ENCODE measurements around the gene BCAS3. TPM values are rescaled to one million over a fixed set of nuclear protein-coding genes. Genes with fewer than 3 reads are reported as not detected.

Gene BCAS3
- total and polyA plus RNA-seq, 2 donors (not counting 1 experiment from before 2014, with no cell fraction given) = 13.9 to 73.4 TPM

- no peak for ATAC-seq (ENCODE audit: low read depth)
- no peak for TF ChIP-seq EZH2 (IDR thresholded peaks at IDR 0.05; ENCODE audit: borderline replicate concordance, insufficient read depth, low read depth, low read length, poor library complexity, severe bottlenecking)
- TF ChIP-seq, protein P1, sequence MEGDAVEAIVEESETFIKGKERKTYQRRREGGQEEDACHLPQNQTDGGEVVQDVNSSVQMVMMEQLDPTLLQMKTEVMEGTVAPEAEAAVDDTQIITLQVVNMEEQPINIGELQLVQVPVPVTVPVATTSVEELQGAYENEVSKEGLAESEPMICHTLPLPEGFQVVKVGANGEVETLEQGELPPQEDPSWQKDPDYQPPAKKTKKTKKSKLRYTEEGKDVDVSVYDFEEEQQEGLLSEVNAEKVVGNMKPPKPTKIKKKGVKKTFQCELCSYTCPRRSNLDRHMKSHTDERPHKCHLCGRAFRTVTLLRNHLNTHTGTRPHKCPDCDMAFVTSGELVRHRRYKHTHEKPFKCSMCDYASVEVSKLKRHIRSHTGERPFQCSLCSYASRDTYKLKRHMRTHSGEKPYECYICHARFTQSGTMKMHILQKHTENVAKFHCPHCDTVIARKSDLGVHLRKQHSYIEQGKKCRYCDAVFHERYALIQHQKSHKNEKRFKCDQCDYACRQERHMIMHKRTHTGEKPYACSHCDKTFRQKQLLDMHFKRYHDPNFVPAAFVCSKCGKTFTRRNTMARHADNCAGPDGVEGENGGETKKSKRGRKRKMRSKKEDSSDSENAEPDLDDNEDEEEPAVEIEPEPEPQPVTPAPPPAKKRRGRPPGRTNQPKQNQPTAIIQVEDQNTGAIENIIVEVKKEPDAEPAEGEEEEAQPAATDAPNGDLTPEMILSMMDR (IDR thresholded peaks at IDR 0.05) = no peak
- H4K20me1 ChIP-seq (ENCODE audit: control insufficient read depth, insufficient read depth, low read length, poor library complexity, severe bottlenecking) = no peaks in the 10 kb centered on the region
- H3K79me2 ChIP-seq (ENCODE audit: control insufficient read depth, insufficient read depth, low read length) = no peaks in the 10 kb centered on the region
- Mint-ChIP-seq H3K27me3 (no peaks in the 10 kb centered on the region), H3K4me1 (peaks cover 20% of the 10 kb centered on the region), H3K4me3 (no peak overlapping the region), H3K27ac (no peak overlapping the region), H3K9me3 (ENCODE audit: insufficient read depth) (no peaks in the 10 kb centered on the region)
- ChIA-PET POLR2A (no interaction called here), CTCF (interaction anchor here (0.7 kb wide), 1 partner anchor 12 kb away, joined by 3 read pairs; no protein-coding TSS in a partner anchor)
- 100% methylated on average over 2 of the region's 7 CpGs for WGBS (ENCODE audit: insufficient coverage)
- H3K27ac ChIP-seq (ENCODE audit: low read length in 2 of 2) = no peak overlapping the region
- no peak overlapping the region for H3K4me3 ChIP-seq (ENCODE audit: control extremely low read depth in 1 of 5, extremely low read depth in 1 of 5, insufficient read depth in 1 of 5, low read depth in 2 of 5, low read length in 4 of 5)
- no peaks in the 10 kb centered on the region for H3K27me3 ChIP-seq (replicated peaks in 1 of 4; ENCODE audit: control extremely low read depth in 1 of 4, control insufficient read depth in 3 of 4, insufficient read depth in 4 of 4, low read length in 3 of 4)
- H2AFZ ChIP-seq (ENCODE audit: insufficient read depth, low read depth, low read length, poor library complexity, severe bottlenecking) = no peak overlapping the region
- H3K4me2 ChIP-seq (replicated peaks; ENCODE audit: low read depth, low read length, poor library complexity, severe bottlenecking) = no peak overlapping the region
- H3K9ac ChIP-seq (ENCODE audit: low read length) = no peak overlapping the region
- intact Hi-C loops (cut with micrococcal nuclease) = no loop called here
- H3K36me3 ChIP-seq (replicated peaks in 1 of 2; ENCODE audit: control extremely low read depth in 1 of 2, control insufficient read depth in 1 of 2, extremely low read depth in 1 of 2, insufficient read depth in 2 of 2, low read length in 1 of 2) = no peaks in the 10 kb centered on the region
- H3K9me3 ChIP-seq (ENCODE audit: control extremely low read depth in 1 of 3, control insufficient read depth in 2 of 3, insufficient read depth in 1 of 3, low read length in 2 of 3) = no peaks in the 10 kb centered on the region
- peaks cover 13 to 21% of the 10 kb centered on the region in 2 donors for H3K4me1 ChIP-seq (ENCODE audit: control insufficient read depth in 2 of 2, insufficient read depth in 2 of 2, low read length in 2 of 2)
- DNase-seq = no peak
Measured at GRCh38 chr17:61136296-61136695, 458.6 kb downstream of the BCAS3 start.

DNA sequence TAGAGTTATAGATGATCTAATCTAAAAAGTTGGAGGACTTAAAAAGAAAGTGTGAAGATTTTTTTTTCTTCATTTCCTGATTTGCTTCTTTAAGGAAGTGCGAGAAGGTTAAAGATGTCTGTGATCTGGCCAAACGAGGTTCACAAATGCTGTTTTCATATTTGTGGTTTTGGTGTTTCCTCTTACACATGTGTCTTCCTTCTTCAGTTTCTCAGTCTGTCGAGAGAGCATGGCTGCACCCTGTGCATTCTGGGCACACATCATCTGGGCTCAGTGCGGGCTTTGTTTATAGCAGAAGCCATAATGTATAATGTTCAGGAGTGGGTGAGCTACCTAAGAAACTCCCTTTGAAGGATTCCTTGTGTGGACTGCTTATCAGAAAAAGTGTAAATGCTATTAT is 461.6 kb downstream of the BCAS3 start:
- Histone ChIP-seq H3K9ac (ENCODE audit: low read length) (peak overlapping the region; percentile 39), H3K27me3 (replicated peaks in 1 of 4; ENCODE audit: control extremely low read depth in 1 of 4, control insufficient read depth in 3 of 4, insufficient read depth in 4 of 4, low read length in 3 of 4) (no peaks in the 10 kb centered on the region), H3K9me3 (ENCODE audit: control extremely low read depth in 1 of 3, control insufficient read depth in 2 of 3, insufficient read depth in 1 of 3, low read length in 2 of 3) (no peaks in the 10 kb centered on the region), H3K4me1 (ENCODE audit: control insufficient read depth in 2 of 2, insufficient read depth in 2 of 2, low read length in 2 of 2) (peaks cover 15 to 24% of the 10 kb centered on the region in 2 donors), H3K4me3 (ENCODE audit: control extremely low read depth in 1 of 5, extremely low read depth in 1 of 5, insufficient read depth in 1 of 5, low read depth in 2 of 5, low read length in 4 of 5) (peak overlapping the region in 1 of 5 experiments; percentile 16), H2AFZ (ENCODE audit: insufficient read depth, low read depth, low read length, poor library complexity, severe bottlenecking) (peak overlapping the region; percentile 36), H3K27ac (ENCODE audit: low read length in 2 of 2) (peak overlapping the region; percentile 56 to 70), H3K36me3 (replicated peaks in 1 of 2; ENCODE audit: control extremely low read depth in 1 of 2, control insufficient read depth in 1 of 2, extremely low read depth in 1 of 2, insufficient read depth in 2 of 2, low read length in 1 of 2) (no peaks in the 10 kb centered on the region), H4K20me1 (ENCODE audit: control insufficient read depth, insufficient read depth, low read length, poor library complexity, severe bottlenecking) (no peaks in the 10 kb centered on the region), H3K4me2 (replicated peaks; ENCODE audit: low read depth, low read length, poor library complexity, severe bottlenecking) (peak overlapping the region; percentile 58), H3K79me2 (ENCODE audit: control insufficient read depth, insufficient read depth, low read length) (no peaks in the 10 kb centered on the region)
- 0% methylated on average over 1 of the region's 4 CpGs for WGBS (ENCODE audit: insufficient coverage)
- DNase-seq (peak; percentile 84), ATAC-seq (ENCODE audit: low read depth) (peak; percentile 99)
- TF ChIP-seq EZH2 (IDR thresholded peaks at IDR 0.05; ENCODE audit: borderline replicate concordance, insufficient read depth, low read depth, low read length, poor library complexity, severe bottlenecking) = no peak
- TF ChIP-seq, protein P1 (IDR thresholded peaks at IDR 0.05) = no peak
- ChIA-PET POLR2A (no interaction called here), CTCF (no interaction called here)
- H3K4me3 Mint-ChIP-seq = peak overlapping the region; percentile 74
- peaks cover 27% of the 10 kb centered on the region for H3K4me1 Mint-ChIP-seq
- no peaks in the 10 kb centered on the region for H3K27me3 Mint-ChIP-seq
- no peaks in the 10 kb centered on the region for H3K9me3 Mint-ChIP-seq (ENCODE audit: insufficient read depth)
- intact Hi-C loops (cut with micrococcal nuclease) = no loop called here
- H3K27ac Mint-ChIP-seq = peak overlapping the region; percentile 79
